NOMO-1 treated with dmso at 0.1 percent for 144 hours (cell line): ENCODE measurements around the gene EIF3F.

ENCODE experiments used
- DNase-seq: peaks from one replicate; lab custom pipeline; 2025; ENCODE audit not compliant: unreplicated experiment; lab: John Stamatoyannopoulos, UW

Gene EIF3F

DNA sequence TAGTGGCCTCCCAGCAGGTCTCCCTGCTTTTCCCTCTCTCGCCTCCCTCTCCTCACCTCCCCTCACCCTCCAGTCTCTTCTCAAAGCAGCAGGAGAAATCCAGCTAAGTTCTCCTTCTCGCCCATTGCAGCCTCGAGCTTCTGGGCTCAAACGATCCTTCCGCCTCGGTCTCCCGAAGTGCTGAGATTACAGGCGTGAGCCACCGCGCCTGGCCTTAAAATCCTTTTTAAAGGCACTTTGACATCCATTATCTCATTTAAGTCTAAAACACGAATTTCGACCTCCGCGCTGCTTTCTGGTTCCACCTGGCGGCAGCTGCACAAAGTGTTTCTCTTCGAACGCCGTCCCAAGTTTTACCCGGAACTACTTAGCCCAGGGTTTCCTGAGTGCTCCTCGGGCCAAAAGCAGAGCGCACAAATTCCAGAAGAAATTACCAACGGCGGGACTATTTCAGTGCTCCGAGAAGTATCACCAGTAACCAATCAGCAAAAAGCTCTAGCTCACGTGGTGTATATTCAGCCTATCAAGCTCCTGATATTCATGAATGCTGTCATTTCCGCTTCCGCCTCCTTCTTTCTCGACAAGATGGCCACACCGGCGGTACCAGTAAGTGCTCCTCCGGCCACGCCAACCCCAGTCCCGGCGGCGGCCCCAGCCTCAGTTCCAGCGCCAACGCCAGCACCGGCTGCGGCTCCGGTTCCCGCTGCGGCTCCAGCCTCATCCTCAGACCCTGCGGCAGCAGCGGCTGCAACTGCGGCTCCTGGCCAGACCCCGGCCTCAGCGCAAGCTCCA is at the start of gene EIF3F:
Gene EIF3F (plus strand): TSS at position 570 of the 792 bp plus-strand sequence. CDS start 16 bp downstream, at position 586.
- DNase-seq = peak; percentile 96

DNA sequence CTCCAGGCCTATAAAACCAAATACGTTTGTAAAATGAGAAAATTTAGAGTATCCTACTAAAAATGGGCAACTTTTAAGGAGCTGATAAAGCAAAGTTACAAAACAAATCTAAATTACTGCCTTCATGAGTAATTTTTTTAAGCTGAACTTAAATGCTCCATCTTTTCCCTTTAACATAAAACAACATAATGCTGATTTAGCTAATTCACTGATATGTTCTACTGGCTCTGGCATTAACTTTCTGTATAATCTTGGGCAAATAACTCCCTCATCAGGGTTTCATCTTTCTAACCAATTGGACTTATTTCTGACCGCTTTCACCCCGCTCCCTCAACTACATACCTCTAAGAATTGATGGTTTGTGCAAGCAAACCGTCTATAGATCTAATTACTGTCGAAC is 46.0 kb upstream of the EIF3F start:
- no peak for DNase-seq

GRCh38 chr11:7941608-7942007 is 45.5 kb upstream of the EIF3F start, which contains the start of gene OR10A3:
Gene OR10A3, minus strand, starts transcription at chr11:7941708. Its CDS starts 2,188 bp downstream, at chr11:7939520.
- no peak for DNase-seq

DNA sequence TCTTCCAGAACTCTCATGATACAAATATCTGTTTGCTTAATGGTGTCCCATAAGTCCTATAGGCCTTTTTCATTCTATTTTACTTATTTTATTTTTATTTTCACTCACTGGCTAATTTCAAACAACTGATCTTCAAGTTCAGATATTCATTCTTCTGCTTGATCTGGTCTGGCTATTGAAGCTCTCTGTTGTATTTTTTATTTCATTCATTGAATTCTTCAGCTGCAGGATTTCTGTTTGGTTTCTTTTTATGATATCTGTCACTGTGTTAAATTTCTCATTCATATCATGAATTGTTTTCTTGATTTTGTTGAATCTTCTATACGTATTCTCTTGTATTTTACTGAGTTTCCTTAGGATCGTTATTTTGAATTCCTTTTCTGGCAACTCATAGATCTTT is 43.0 kb upstream of the EIF3F start:
- DNase-seq = no peak

DNA sequence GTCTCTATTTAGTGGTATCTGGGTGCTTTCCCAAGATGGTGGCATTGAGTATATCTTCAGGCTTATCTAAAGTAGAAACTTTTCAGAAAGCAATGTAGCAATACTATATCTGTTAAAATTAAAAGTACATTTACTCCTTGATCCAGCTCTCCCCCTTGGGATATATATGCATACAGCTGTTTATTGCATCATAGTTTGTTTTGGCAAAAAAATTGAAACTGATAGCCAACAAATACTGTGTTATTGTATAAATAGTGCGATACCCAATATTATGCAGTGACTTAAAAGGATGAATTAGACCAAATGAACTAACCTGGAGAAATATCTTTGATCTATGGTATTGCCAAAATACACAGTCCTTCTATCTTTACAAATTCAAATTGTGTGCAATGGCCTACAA is 37.2 kb upstream of the EIF3F start:
- DNase-seq = no peak

DNA sequence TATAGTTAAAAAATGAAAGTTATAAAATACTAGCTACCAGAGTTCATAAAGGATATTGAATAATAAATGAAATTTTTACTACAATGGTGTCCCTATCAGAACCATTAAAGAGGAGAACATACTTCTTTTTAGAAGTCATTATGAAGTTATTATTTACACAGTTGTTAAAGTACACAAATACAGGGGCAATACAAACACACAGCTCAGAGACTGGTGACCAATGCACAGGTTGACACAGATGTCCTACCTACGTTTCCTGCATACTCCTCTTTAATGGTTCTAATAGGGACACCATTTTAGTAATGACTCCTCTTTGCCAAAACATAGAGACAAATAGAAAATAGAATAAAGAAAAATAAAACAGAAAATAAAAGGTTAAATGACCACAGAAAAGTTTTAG is 31.9 kb upstream of the EIF3F start:
- no peak for DNase-seq

- DNase-seq = no peak
Observed at GRCh38 chr11:7964261-7964660, 22.9 kb upstream of the EIF3F start.

- DNase-seq = no peak
Observed at GRCh38 chr11:7964873-7965272, 22.3 kb upstream of the EIF3F start.

GRCh38 chr11:7965386-7965785 is 21.8 kb upstream of the EIF3F start, which contains the start of gene NLRP10:
Gene NLRP10, minus strand, starts transcription at chr11:7965447. Its CDS starts 1,952 bp downstream, at chr11:7963495.
- DNase-seq = no peak

DNA sequence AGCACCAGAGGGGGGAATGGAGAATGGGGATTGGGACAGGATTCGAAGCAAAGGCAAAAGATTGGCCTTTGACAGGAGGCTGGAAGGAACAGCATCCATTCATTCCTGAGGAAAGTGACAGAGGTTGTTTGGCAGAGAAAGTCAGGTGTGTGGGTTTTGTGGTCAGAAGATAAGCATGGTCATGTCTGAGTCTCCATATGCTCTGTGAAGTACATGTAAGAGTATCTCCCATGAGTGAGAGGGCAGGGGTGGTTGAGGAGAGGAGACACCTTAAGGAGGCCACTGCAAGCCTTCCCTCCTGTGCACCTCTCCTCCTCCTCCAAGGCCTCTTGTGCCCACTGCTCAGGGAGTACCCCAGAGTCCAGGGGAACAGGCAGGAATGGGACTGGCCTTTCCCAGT is 20.0 kb upstream of the EIF3F start:
- DNase-seq = no peak

DNA sequence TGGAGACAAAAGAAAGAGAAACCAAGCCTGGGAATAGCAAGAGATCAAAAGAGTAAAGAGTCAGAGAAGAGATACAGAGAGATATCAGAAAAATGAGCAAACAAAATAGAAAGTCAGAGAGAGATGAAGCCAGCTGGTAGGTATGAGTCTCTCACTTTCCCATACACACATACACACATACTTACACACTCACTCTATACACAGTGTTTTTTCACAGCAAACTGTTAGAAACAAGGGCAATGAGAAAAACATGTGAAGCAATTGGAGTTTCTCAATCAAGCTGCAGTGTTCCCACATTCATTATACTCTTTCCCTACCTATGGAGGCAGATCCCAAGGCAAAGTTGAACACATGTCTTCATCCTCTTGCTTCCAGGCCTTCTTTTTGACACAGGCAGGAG is 19.3 kb upstream of the EIF3F start:
- DNase-seq = no peak

DNA sequence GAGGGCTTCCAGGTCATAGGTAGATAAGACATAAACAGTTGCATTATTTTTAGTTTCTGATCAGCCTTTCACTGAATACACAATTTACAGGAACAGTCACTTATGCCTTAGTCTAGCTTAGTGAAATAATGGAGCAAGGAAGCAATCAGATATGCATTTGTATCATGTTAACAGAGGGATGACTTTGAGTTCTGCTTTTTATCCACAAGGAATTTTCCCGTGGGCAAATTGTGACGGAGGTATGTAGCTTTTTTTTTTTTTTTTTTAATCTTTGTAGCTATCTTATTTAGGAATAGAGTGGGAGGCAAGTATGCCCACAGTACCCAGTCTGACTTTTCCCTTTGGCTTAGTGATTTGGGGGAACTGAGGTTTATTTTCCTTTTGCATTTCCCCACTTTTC is 18.5 kb upstream of the EIF3F start:
- no peak for DNase-seq

DNA sequence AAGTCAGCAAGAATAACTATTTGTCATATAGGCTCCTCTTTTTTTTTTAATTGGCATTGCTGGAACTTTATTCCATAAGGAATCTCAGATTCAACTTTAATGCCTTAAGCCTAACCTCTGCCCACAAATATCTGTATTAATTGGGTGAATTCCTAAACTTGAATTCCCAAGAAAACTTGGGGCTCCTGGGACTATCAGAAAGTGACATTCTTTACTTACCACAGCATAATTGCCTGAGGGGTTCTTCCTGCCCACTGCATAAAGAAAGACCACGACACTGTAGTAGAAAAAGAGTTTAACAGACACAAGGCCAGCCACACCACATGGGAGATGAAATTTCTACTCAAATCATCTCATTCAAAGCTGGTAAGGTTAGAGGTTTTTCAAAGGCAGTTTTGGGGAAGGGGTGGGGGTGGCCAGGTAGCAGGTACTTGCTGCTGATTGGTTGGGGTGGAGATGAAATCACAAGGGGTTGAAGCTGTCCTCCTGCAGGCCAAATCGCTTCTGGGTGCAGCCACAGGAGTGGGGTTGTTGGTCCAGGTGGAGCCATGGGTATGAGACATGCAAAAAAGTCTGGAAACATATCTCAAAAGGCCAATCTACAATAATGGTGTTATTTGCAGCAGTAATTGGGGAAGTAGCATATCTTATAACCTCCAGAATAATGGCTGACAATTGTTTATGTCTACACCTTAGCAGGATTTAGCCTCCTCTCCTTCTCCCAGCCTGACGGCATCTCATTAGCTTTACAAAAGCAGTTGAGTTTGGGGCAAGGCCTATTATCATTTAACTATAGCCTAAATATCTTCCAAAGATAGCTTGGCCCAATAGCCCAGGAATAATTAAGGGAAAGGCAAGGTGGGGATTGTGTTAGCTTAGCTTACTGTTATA is 17.1 kb upstream of the EIF3F start:
- DNase-seq = no peak

GRCh38 chr11:7971846-7972245 is 15.3 kb upstream of the EIF3F start:
- no peak for DNase-seq

- no peak for DNase-seq
Observed at GRCh38 chr11:7973011-7973410, 14.1 kb upstream of the EIF3F start.

DNA sequence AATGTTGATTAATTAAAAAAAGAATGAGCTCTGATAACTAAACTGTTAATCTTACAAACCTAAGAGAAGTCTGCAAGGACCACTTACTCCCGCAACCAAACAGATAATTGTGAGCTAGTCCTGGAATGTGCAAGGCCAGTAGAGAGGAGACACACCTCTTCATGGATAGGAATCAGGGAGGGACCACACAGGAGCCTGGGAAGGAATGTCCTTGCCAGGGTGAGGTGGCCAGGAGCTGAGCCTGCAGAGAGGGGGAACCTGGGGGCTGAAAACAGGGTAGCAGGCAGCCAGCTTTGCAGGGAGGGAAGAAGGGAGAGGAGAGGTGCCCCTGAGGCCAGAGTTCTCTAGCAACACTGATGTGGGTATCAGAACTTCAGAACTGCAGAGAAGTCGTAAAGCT is 12.5 kb upstream of the EIF3F start:
- no peak for DNase-seq

GRCh38 chr11:7977232-7977917 is 9.8 kb upstream of the EIF3F start:
- no peak for DNase-seq

DNA sequence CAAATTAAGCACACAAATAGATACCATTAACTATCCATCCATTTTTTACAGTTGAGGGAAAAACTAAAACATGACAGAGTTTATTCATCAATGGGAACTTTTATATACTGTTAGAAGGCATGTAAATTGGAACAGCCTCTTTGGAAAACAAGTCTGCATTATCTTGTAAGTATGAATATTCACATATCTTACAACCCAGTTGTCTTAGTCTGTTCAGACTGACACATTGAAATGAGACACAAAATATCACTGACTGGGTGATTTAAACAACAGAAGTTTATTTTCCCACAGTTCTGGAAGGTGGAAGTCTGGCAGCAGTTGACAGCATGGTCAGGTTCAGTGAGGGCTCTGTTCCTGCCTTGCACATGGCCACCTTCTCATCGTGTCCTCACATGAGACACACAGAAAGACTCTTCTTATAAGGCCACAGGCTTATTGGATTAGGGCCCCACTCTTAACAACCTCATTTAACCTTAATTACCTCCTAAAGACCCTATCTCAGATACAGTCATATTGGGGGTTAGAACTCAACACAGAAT is 5.4 kb upstream of the EIF3F start:
- DNase-seq = no peak

DNA sequence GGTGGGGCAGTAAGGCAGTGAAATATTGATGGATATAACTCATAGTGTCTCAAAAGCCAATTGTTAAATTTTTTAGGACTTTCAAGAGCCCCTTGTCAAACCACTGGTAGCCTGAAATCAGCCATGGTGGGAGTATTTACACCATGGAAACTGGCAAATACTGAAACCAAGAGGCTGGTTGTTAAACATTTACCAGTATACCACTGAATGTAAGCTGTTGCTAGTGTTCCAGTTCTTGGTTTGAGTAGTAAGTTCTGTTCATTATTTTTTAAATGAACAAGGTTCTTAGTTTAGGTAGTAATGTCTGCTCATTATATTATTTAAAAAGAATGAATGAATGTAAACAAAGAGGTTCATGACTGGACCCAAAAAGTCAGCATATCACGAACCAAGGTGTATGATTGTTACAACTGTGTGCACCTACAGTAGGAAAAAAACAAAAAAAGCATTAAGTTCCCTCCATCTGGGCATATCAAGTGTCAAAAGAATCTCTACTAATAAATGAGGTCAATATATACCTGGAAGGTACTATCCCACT is 4.5 kb upstream of the EIF3F start:
- DNase-seq = no peak

GRCh38 chr11:7983832-7984590 is 3.1 kb upstream of the EIF3F start:
- DNase-seq = no peak
